NCI-H128 (cell line): ENCODE data around the gene SV2A.
"Not testable (repeated sequence)": the region's sequence is repeated elsewhere in the genome, so short reads cannot be mapped to it uniquely, and the experiment has no call there.

Experiments used
- DNase-seq: peaks from one replicate; lab custom pipeline; 2025; ENCODE audit not compliant: unreplicated experiment; lab: John Stamatoyannopoulos, UW

The SV2A gene, protein sequence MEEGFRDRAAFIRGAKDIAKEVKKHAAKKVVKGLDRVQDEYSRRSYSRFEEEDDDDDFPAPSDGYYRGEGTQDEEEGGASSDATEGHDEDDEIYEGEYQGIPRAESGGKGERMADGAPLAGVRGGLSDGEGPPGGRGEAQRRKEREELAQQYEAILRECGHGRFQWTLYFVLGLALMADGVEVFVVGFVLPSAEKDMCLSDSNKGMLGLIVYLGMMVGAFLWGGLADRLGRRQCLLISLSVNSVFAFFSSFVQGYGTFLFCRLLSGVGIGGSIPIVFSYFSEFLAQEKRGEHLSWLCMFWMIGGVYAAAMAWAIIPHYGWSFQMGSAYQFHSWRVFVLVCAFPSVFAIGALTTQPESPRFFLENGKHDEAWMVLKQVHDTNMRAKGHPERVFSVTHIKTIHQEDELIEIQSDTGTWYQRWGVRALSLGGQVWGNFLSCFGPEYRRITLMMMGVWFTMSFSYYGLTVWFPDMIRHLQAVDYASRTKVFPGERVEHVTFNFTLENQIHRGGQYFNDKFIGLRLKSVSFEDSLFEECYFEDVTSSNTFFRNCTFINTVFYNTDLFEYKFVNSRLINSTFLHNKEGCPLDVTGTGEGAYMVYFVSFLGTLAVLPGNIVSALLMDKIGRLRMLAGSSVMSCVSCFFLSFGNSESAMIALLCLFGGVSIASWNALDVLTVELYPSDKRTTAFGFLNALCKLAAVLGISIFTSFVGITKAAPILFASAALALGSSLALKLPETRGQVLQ

DNA sequence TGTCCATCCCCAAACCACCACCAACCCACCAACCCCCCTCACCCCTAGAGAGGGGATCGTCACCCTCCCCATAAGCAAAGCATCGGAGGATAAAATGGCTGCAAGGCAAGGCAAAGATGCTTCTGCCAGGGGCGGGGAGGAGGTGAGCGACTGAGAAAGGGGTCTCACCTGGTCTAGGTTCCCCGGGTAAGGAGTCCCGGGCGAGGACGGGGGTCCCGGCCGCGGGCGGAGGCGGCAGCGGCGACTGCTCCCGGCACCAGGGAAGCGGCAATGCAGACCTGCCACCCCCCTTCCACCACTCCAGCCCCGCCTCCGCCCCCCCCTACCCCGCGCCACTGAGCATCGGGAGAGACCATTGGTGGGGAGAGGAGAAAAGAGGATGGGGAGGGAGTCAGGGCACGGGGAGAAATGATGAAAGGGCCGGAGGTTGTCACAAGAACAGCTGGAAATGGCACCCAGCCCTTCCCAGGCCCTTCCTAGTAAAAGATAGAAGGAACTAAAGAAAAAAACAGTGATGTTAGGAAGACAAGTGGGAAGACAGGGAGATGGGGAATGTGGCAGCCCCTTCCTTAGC lies at the start of gene SV2A:
TSS of gene SV2A (minus strand) at position 274 of the 574 bp plus-strand sequence. CDS start 4,004 bp downstream, outside the sequence.
- peak; percentile 47 for DNase-seq

DNA sequence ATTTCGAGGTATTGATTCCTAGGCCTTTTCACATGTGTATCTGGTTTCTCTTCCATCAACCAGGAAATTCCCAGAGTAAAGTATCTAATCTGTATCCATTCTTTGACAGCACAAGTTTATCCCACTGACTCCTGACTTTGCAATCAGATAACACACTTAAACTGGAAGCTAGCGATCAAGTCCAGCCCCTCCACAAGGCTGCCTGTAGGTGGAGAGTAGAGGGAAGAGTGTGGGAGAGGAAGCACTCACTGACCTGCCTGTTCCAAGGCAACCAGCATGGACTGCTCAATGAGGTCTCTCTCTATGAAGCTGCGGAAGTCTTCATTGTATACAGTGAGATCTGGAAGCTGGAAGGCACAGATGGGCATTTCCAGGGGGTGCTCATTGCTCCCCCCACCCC lies 49.4 kb upstream of the SV2A start:
- DNase-seq, result no peak

DNA sequence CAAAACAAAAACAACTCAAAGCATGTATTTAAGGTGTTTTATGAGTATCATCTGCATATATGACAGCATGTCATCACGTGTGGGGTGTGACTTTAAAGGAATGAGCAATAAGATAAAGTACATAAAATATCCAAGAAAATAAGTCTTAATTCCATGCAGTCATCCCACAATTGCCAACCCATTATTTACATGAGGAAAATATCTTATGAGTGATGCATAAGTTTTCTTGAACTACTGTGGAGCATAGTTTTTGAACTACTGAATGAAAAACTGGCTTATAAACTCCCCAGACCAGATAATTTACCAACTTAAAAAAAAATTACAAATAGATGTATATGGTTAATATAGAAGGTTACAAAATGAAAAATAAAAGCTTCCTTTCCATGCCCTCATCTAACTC lies 48.8 kb upstream of the SV2A start:
- no peak for DNase-seq

DNA sequence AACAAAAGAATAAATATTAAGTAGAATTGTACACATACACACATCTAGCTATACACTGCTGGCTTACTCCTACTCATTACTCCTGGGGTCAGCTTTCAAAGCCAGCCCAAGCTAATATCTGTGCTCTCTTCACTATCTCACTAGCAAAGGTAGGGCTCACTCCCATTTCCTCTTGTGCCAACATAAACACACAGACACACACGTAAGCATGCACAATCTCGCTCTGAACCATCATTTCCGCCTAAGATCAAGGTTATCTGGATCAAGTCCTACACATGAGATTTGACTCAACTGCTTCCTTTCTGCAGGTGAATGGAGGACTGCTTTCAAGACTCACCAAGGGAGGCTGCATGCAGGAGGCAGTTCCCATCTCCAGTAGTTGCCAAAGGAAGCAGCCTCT lies 47.8 kb upstream of the SV2A start:
- DNase-seq, result no peak

DNA sequence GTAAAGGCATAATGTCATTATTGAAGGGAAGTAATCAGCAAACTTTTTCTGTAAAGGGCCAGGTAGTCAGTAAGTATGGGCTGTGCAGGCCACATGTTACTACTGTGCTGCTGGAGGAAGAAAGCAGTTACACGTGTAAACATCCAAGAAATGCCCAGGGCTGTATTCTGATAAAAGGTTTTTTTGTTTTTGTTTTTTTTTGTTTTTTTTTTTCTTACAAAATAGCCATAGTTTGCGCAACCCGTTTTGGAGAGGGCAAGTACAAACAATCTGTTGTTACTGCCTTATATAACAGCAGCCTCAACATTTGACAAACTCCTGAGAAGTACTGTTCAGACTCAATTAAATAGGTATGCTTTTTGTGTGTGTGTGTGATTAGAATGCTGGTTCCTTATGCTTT lies 45.7 kb upstream of the SV2A start:
- DNase-seq, result no peak

DNA sequence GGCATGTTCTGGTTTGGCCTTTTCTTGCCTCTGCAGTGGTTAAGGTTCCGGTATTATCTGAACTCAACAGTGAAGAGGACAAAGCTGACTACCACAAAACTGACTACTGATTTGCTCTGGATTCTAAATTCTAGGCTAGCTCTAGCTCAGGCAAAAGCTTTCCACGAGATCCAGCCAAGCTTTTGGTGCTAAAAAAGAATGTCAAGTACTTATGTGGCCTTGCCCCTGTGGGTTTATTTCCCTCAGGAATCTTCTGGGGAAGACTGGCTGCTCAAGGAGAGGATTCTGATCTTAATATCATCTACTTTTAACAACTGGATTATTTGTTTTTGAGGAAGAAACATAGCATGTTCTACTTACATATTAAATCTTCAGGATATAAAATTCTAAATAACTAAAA lies 45.1 kb upstream of the SV2A start:
- no peak for DNase-seq

DNA sequence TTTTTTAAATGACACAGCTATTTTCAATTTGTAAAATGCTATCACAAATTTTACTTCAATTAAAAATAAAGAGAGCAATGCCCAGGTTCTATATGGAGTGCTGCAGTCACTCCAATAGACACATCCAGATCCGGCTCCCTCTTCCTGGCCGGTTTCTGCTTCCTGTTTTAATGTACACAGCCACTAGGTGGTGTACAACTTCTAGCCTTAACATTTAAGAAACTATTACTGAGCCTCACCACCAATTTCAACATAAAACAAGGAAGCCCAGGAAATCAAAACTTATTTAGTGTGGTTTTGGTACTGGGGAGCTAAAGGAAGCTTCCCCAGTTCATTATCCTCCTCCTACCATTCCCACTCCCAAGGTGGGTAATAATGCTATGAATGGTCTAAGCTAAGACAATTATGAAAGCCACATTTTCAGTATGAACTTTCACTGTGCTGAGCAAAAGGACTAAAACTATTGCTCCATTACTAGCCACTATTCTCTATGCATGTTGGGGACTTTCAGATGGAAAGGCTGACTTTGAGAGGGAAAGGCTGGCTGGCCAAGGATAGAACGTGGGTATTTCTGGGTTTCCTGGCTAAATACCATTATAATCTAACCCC lies 44.5 kb upstream of the SV2A start:
- peak; percentile 42 for DNase-seq

DNA sequence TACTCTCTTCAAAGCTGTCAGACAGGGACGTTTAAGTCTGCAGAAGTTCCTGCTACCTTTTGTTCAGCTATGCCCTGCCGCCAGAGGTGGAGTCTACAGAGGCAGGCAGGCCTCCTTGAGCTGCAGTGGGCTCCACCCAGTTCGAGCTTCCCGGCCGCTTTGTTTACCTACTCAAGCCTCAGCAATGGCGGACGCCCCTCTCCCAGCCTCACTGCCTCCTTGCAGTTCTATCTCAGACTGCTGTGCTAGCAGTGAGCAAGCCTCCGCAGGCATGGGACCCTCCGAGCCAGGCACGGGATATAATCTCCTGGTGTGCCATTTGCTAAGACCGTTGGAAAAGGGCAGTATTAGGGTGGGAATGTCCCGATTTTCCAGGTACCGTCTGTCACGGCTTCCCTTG lies 39.9 kb upstream of the SV2A start:
- not testable (repeated sequence) for DNase-seq

DNA sequence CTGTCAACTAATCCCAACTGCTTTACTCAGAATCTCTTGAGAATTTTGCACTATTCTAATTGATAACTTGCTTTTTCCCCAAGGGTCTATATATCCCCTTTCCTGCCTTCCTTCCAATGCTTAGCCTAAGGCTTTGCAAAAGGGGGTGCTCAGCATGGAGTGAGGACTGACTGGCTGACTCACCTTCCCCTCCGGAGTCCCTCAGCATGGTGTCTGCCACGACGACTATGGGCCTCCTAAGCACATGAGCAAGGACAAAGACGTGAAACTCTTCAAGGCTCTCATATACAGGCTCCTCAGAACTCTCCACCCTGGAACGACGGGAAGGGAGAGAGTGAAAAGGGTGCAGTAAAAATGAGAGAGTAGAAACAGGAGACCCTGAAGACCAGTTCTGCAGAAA lies 32.3 kb upstream of the SV2A start:
- no peak for DNase-seq

DNA sequence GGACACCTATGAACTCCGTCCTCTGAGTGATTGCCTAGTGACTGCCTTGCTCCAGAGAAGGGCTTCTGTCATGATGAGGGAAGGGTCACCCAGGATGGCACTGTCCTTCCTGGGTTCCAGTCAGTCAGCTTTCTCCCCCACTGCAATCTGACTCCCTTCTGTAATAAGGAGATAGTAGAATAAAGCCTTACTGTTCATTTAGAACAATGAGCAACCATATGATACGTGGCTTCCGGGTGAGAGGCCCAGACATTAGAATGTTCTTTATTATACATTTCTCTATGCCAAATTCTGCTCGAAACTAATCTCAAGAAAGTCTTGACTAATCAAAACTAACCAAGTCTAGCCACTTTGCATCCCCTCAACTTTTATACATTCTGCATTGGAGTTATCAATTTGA lies 27.6 kb upstream of the SV2A start:
- no peak for DNase-seq

DNA sequence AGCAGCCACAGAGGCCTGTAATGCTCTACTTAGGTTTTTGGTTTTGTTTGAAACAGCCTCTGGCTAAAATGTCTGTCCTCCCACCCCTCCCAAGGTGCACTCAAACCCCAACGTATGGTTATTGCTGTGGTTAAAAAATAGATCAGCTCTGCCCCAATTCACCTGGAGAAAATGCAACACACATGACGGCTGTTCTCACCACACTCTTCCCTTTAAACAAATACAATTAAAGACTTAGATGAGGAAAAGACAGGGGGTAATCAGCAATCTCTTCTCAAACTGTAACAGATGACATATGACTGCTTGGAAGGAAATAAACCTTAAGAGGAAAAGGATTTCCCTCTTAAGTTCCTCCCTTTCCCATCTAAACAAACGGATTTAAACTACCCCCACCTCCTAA lies 25.2 kb upstream of the SV2A start:
- DNase-seq, result no peak

DNA sequence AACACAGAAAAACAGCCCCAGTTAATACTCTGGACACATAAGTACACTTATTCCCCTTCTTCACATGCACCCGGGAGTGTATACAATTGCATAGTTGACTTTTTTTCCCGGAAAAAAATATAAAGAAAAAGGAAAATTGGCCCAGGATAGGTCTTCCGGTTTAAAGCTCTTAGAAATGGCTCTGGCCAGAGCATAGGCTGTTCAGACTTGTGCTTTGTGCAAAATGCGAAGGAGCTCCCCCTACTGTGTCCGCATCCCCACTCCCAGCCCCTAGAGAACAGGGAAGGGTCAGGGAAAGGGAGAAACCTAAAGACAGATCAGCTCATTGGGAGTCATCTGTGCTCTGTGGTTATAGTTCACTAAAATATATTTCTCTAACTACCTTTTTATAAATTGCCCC lies 24.6 kb upstream of the SV2A start:
- DNase-seq, result no peak

DNA sequence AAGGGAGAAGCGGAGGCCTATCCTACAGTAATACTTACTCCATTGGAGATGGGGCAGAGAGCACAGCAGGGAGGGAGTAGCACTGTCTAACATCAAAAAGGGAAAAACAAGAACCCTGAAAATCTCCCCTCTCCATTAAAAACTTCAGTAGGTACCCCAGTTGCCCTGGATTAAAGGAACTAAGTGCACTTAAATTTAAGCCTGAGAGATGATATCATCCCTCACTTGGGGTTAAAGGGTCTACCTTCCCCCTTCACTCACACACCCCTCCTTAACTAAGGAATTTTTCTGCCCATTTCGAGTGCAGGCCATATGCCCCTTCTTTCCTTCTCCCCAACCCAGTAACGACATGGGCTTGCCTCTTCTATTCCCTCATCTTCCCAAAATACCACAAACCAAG lies 22.8 kb upstream of the SV2A start:
- DNase-seq, result no peak

DNA sequence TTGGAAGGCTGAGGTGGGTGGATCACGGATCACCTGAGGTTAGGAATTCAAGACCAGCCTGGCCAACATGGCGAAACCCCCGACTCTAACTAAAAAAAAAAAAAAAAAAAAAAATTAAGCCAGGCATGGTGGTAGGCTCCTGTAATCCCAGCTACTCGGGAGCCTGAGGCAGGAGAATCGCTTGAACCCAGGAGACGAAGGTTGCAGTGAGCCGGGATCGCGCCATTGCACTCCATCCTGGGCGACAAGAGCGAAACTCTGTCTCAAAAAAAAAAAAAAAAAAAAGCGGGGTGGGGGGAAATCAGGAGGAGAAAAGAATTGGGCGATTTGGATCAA lies 21.0 kb upstream of the SV2A start:
- DNase-seq, result not testable (repeated sequence)

DNA sequence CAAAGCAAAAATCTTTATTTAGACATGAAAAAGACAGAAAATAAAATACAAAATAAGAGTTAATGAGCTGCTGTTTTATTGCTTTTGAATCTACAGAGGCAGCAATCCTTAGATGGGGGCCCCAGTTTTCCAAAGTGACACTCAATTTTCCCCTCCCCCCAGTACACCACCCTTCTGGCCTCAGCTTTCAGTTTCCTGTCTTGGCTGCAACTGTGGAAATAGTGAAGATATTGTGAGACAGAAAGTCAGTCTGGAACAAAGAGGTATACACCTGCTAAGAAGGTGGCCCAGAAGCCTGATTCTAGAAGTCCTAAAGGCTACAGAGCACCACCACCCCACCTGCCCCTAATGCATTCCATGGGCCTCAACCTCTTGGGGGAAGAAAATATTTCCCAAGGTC lies 20.1 kb upstream of the SV2A start:
- DNase-seq, result no peak

DNA sequence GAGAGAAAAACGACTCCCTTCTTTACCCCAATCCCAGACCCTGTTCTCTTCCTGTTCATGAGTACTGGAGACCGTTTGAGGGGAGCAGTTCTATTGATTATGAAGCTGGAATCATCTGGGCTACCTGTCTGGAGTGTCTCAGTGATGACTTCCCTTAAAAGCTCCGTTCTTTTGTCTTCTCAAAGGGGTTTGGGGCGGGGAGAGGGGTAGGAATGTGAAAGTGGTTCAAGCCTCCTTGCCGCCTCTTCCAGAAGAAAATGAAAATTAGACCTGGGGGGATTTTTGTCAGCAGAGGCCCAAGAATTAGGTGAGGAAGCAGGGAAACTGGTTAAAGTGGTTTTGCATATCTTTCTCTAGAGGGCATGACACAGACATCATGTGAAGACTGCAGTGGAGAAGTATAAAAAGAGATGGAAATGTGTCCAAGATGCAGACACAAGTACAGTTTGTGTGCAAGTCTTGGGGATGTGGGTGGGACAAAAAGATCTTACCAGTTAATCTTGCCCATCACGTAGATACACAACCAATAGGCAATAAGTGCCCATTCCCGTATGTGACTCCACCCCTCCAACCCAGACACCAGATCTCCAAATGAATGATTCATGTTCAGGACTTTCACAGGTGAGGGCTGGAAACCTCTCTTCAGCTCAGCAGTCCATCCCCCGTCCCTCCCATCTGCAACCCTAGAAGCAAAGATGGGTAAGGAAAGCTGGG lies 19.5 kb upstream of the SV2A start:
- DNase-seq, result no peak

DNA sequence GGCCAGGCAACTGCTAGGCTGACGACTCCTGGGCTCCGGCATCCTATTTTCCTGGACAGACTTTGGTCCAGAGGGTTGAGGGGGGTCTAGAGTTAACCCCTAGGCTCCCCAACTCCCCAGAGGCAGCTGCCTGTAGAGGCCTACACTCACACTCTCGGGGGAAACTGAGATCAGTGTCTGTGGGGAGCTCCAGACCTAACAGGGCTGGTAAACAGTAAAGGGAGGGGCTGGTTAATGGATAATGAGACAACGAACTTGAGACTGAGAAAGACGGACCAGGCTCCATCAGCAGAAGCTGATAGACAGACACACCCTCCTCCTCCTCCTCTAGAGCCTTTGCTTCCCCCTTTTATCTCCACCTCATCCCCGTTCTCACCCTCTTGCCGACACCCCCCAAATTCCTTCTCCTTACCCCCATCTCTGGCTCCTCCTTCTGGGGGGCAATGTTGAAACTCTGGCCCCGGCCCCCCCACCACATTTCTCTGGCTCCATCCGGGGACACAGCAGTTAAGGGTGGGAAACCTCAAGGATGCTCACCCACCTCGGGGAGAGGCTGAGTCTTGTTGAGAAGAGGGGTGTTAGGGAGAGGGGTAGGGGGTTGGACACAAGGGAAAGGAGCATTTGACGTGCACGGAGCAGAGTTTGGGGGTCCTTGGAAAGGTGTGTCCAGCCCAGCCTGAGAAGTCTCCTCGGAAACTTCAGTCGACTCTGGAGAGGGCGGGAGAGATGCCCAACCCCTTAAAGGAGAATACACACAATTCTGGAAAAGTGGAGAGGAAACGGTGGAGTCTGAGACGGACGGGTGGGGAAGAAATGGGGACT lies 18.7 kb upstream of the SV2A start, which contains the start of gene MTMR11:
TSS of gene MTMR11 (minus strand) at position 710 of the 822 bp plus-strand sequence. CDS start at position 478, 232 bp downstream.
- no peak for DNase-seq

DNA sequence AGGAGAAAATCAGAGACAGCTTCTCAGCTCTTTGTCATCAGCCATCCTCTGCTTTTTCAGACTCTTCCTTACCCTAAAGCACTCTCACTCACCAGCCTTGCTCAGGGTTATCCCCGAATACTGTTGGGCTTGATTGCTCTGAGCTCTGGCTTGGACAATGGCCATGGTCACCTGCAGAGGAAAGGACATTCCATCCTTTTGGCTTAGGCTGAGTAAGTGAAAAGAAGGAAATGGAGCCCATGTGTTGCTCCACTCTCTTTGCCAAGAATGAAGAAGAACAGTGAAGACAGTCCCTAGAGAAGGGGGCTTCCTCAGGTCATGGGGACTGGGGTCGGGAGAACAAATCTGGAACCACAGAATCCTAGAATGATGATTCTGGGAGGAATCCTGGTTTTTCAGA lies 16.7 kb upstream of the SV2A start:
- DNase-seq, result no peak

DNA sequence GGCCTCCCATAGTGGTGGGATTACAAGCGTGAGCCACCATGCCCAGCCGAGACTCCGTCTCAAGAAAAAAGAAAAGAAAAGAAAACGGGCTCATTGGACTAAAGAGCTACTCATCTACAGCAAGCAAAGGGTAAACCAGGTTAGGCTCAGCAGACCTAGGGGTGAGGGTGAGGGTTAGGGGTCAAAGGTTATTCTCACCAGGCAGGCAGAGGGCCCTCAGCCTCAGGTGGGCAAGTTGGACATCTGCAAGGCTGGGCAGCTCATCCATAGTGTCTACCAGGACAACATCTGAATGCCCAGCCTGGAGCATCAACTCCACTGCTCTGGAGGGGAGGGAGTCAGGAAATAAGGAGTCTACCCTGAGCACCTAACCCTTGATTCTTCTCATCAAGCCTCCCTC lies 15.6 kb upstream of the SV2A start:
- DNase-seq, result no peak

DNA sequence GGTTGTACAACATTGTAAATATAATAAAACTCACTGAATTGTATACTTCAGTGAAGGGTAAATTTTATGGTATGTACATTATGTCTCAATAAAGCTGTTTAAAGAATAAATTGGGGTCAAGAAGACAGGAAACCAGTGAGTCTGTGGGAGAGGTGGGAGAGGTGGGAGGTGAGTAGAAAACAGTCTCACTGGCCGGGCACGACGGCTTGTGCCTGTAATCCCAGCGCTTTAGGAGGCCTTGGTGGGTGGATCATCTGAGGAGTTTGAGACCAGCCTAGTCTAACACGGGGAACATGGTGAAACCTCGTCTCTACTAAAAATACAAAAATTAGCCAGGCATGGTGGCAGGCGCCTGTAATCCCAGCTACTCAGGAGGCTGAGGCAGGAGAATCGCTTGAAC lies 14.8 kb upstream of the SV2A start:
- no peak for DNase-seq
